ENCODE measurements around the gene SPEN.

DNA sequence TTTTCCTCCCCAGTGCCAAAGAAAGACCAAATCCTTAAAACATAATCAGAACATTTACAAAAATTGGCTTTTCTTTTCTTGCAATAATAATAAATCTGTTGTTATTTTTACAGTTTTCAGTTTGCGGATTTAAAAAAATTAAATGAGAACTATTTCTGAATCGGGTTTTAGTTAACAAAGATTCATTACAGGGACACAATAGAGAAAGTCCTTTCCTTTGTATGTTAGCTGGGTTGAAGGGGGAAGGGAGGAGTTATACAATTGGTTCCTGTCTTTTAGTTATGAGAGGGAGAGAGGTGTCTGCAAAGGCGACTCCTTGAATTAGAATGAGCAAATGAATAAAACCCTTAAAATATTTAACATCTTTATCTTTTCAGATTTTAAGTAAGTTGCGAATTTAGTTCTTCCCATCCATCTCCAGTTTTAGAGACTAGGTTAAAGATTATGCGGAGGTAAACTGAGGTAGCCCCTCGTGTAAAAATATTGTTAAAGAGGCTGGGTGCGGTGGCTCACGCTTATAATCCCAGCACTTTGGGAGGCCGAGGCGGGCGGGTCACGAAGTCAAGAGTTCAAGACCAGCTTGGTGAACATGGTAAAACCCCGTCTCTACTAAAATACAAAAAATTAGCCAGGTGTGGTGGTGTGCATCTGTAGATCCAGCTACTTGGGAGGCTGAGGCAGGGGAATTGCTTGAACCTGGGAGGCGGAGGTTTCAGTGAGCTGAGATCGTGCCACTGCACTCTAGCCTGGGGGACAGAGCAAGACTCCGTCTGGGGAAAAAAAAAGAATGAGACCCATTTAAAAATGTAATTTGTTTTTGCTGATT is 3.9 kb downstream of the SPEN start:
- TF ChIP-seq, protein P1, sequence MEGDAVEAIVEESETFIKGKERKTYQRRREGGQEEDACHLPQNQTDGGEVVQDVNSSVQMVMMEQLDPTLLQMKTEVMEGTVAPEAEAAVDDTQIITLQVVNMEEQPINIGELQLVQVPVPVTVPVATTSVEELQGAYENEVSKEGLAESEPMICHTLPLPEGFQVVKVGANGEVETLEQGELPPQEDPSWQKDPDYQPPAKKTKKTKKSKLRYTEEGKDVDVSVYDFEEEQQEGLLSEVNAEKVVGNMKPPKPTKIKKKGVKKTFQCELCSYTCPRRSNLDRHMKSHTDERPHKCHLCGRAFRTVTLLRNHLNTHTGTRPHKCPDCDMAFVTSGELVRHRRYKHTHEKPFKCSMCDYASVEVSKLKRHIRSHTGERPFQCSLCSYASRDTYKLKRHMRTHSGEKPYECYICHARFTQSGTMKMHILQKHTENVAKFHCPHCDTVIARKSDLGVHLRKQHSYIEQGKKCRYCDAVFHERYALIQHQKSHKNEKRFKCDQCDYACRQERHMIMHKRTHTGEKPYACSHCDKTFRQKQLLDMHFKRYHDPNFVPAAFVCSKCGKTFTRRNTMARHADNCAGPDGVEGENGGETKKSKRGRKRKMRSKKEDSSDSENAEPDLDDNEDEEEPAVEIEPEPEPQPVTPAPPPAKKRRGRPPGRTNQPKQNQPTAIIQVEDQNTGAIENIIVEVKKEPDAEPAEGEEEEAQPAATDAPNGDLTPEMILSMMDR (conservative IDR thresholded peaks at IDR 0.05; ENCODE audit: low read depth, low read length): no peak
- TF ChIP-seq MXI1 (IDR thresholded peaks at IDR 0.05; ENCODE audit: borderline replicate concordance, low read depth, low read length): no peak
- TF ChIP-seq POLR2A (IDR thresholded peaks at IDR 0.05; ENCODE audit: low read depth, low read length): no peak
- no peak for TF ChIP-seq MAFK (IDR thresholded peaks at IDR 0.05; ENCODE audit: low read depth, low read length)
- TF ChIP-seq FOS (IDR thresholded peaks at IDR 0.05; ENCODE audit: low read depth, low read length): no peak
- TF ChIP-seq, protein P2, sequence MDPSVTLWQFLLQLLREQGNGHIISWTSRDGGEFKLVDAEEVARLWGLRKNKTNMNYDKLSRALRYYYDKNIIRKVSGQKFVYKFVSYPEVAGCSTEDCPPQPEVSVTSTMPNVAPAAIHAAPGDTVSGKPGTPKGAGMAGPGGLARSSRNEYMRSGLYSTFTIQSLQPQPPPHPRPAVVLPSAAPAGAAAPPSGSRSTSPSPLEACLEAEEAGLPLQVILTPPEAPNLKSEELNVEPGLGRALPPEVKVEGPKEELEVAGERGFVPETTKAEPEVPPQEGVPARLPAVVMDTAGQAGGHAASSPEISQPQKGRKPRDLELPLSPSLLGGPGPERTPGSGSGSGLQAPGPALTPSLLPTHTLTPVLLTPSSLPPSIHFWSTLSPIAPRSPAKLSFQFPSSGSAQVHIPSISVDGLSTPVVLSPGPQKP (IDR thresholded peaks at IDR 0.05; ENCODE audit: borderline replicate concordance, low read depth, low read length): no peak
- TF ChIP-seq RCOR1 (IDR thresholded peaks at IDR 0.05; ENCODE audit: insufficient replicate concordance, low read length): no peak
- no peak for TF ChIP-seq CHD1 (IDR thresholded peaks at IDR 0.05; ENCODE audit: low read depth, low read length)
- no peak for TF ChIP-seq RAD21 (IDR thresholded peaks at IDR 0.05; ENCODE audit: low read length)
- TF ChIP-seq, protein P3, sequence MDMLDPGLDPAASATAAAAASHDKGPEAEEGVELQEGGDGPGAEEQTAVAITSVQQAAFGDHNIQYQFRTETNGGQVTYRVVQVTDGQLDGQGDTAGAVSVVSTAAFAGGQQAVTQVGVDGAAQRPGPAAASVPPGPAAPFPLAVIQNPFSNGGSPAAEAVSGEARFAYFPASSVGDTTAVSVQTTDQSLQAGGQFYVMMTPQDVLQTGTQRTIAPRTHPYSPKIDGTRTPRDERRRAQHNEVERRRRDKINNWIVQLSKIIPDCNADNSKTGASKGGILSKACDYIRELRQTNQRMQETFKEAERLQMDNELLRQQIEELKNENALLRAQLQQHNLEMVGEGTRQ (IDR thresholded peaks at IDR 0.05; ENCODE audit: low read depth, low read length): no peak
- TF ChIP-seq CEBPB (IDR thresholded peaks at IDR 0.05; ENCODE audit: low read depth, low read length): no peak
- no peak for TF ChIP-seq MAZ (IDR thresholded peaks at IDR 0.05; ENCODE audit: borderline replicate concordance, low read depth, low read length)
